Hair follicular keratinocyte (primary cell): ENCODE results near the gene NEDD4. TPM values are rescaled to one million over a fixed set of nuclear protein-coding genes. Genes with fewer than 3 reads are reported as not detected.

Source experiments
- total RNA-seq: library from RNA; depleted of rRNA; stranded (reverse); fragments of >200 nt; gene quantifications from 2 replicates; pipeline ENCODE4 v1.2.3, GENCODE V29; 2015

Gene NEDD4
- total RNA-seq: 17.8 and 18.1 TPM in 2 replicates

GRCh38 chr15:55993111-55993803 lies at the start of gene NEDD4:
NEDD4 (minus strand) TSS chr15:55993612; CDS start chr15:55993555, 57 bp downstream.

